Muscle of leg (tissue), 11 donors: Measurements from ENCODE around the gene SMIM29. TPM values are rescaled to one million over a fixed set of nuclear protein-coding genes. Genes with fewer than 3 reads are reported as not detected.
A peak's percentile ranks its signal among the peaks of the same experiment; 100 is the strongest.

Experiments used
- DNase-seq: peaks from one replicate; pipeline ENCODE4 v3.0.0; 2013
- H3K27ac ChIP-seq: one replicate; pipeline ENCODE4 v1.5.1; 2013; ENCODE audit warnings: mild to moderate bottlenecking, low read length, control low read depth
- H3K27me3 ChIP-seq: one replicate; pipeline ENCODE4 v1.6.1; 2013; ENCODE audit warnings: low read length; ENCODE audit not compliant: control insufficient read depth, insufficient read depth
- H3K36me3 ChIP-seq: one replicate; pipeline ENCODE4 v1.6.1; 2013; ENCODE audit warnings: low read length; ENCODE audit not compliant: control insufficient read depth, insufficient read depth
- H3K4me1 ChIP-seq: one replicate; pipeline ENCODE4 v1.6.1; 2013; ENCODE audit warnings: low read length; ENCODE audit not compliant: control insufficient read depth, insufficient read depth
- H3K4me3 ChIP-seq: one replicate; pipeline ENCODE4 v1.5.1; 2013; ENCODE audit warnings: low read length, control low read depth
- H3K9me3 ChIP-seq: replicated peaks from 2 replicates; pipeline ENCODE4 v1.6.1; 2013; ENCODE audit warnings: low read depth, low read length; ENCODE audit not compliant: control insufficient read depth
- WGBS: methylation state at CpG from one replicate; pipeline ENCODE4 v1.1.5; 2013; ENCODE audit warnings: missing lambda C conversion rate; ENCODE audit not compliant: insufficient coverage; 5-methylcytosine and 5-hydroxymethylcytosine counted together
- polyA plus RNA-seq, 8 donors: library from polyadenylated mRNA; unstranded; fragments of 120-200 nt; gene quantifications; one replicate each; pipeline versions ENCODE4 v1.2.1 to v1.2.3, GENCODE V29; 2013; ENCODE audit warnings: inconsistent platforms in 1 of 8, low replicate concordance in 1 of 8; ENCODE audit not compliant: insufficient read length in 8 of 8, insufficient read depth in 1 of 8
- total RNA-seq: library from RNA; stranded (reverse); fragments of 120-200 nt; gene quantifications from one replicate; pipeline ENCODE4 v1.2.4, GENCODE V29; 2013

SMIM29 gene
- total and polyA plus RNA-seq, 9 donors: 7.7 to 12.0 (median 8.9) TPM

DNA sequence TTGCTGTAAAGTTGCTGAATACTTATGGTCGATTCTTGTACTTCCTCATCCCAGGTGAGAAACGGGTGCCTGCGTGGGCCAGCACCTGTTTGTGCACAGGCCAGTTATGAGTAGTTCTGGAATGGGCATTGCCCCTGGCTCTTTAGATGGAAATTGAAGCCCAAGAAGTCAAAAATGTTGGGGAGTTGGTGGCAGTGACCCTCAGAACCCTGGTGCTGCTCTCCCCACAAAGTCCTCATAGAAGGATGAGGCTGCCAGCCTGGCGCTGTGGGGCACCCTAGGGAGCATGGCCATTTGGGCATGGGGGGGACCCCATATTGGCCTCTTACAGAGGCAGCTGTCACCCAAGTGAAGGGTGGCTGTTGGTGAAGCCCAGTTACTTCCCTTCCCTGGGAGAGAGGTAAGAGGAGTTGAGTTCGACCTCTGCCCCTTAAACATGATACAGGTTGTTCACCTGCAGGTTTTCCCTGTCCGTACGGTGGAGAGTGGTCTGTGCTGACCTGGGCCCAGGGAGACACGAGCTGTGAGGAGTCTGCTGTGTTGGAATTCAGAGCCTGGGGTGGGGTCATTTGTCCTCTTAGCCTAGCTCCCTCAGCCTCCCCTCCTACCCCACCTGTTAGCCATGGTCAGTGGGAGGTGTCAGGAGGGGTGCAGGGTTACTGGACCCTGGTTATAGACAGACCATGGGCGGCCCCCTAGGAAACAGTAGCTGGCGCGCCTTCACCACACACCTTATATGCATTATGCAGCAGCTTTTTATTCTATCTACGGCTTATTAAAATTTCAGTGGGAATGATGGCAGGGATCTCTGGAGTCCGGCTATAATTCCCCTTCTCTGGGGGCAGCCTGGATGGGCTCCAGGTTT lies 7.2 kb downstream of the SMIM29 start:
- DNase-seq: no peak
- H3K27me3 ChIP-seq: no peaks in the 10 kb centered on the region
- peaks cover 5% of the 10 kb centered on the region for H3K36me3 ChIP-seq
- 100% methylated on average over 3 of the region's 13 CpGs for WGBS
- no peaks in the 10 kb centered on the region for H3K9me3 ChIP-seq
- H3K4me3 ChIP-seq: no peak overlapping the region
- H3K27ac ChIP-seq: no peak overlapping the region
- peaks cover 13% of the 10 kb centered on the region for H3K4me1 ChIP-seq

DNA sequence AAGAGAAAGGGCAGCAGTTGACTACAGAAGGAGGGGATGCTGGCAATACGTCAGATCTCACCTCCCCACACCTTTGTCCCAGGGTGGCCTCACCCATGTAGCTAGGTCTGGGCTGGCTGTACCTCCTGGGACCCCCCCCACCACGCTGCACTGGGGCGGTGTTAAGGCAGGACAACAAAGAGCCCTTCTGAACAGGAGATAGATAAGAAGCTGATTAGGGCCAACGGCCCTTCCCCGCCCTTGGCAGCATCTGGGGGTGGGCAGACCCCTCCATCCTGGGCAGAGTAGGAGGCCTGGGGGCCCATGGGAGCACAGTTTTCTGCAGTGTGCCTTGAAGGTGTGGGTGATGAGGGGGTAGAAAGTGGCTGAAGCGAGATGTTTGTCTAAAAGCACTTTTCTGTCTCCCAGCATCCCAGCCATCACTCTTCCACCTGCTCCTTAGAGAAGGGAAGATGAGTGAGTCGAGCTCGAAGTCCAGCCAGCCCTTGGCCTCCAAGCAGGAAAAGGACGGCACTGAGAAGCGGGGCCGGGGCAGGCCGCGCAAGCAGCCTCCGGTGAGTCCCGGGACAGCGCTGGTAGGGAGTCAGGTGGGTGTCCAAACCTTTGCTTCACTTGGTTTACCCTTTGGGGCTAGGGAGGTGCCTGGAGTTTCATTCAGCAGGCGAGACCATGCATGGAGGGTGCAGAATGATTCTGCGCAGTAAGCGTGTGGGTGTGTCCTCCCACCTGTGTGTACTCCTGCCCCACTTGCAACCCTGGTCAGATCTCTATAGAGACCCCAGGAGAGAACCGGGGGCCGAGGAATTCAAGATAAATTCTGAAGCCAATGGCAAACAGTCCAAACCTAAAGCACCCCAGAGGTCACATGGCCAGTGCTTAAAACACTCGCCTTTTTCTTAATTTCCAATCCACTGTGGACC lies 8.2 kb downstream of the SMIM29 start:
- no peak for DNase-seq
- H3K4me1 ChIP-seq: peaks cover 18% of the 10 kb centered on the region
- 87% methylated on average over 13 of the region's 22 CpGs for WGBS
- H3K9me3 ChIP-seq: no peaks in the 10 kb centered on the region
- peaks cover 2% of the 10 kb centered on the region for H3K27me3 ChIP-seq
- H3K4me3 ChIP-seq: no peak overlapping the region
- peaks cover 5% of the 10 kb centered on the region for H3K36me3 ChIP-seq
- H3K27ac ChIP-seq: no peak overlapping the region

DNA sequence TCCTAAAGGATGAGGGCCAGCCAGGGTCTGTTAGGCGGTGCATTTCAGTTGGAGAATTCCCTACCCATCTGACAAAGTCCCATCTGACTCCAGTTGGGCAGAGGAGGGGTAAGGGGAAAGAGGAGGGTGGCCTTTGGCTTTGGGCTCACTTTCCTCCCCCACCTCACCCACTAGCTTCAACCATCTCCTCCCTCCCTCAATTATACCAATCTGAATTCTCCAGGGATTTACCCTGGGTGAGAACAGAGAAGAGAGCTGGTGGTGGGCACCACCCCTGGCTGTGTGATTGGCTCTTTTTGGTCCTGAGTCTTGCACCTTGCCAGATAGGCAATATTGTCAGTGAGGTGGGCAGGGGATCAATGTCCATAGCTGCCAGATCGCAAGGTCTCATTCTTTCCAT lies 8.9 kb downstream of the SMIM29 start:
- H3K4me1 ChIP-seq: peaks cover 18% of the 10 kb centered on the region
- DNase-seq: no peak

DNA sequence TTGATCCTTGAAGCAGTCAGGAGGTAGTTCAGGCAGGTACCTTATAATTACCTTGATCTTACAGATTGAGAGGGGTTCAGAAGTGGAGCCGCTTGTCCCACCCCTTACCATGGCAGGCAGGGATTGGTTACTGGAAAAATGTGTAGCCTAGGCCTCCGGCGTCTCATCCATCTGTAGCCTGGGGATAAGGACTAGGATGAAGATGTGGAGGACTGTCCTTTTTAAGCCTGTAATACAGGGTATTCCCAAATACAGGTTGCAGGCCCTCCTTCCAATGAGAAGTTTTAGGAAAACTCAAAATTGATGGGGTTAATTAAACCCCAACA lies 9.3 kb downstream of the SMIM29 start:
- H3K9me3 ChIP-seq: no peaks in the 10 kb centered on the region
- H3K27ac ChIP-seq: no peak overlapping the region
- WGBS: no CpG with 5 or more reads among the region's 3 CpGs
- H3K4me3 ChIP-seq: no peak overlapping the region
- DNase-seq: no peak
- peaks cover 5% of the 10 kb centered on the region for H3K36me3 ChIP-seq
- H3K4me1 ChIP-seq: peaks cover 18% of the 10 kb centered on the region
- peaks cover 2% of the 10 kb centered on the region for H3K27me3 ChIP-seq

More for the DNA sequence above, 8.9 kb downstream of the SMIM29 start:
- H3K36me3 ChIP-seq: peaks cover 5% of the 10 kb centered on the region
- H3K9me3 ChIP-seq: no peaks in the 10 kb centered on the region
- no peak overlapping the region for H3K27ac ChIP-seq
- WGBS: no CpG with 5 or more reads among the region's 2 CpGs
- no peak overlapping the region for H3K4me3 ChIP-seq
- H3K27me3 ChIP-seq: peaks cover 2% of the 10 kb centered on the region

DNA sequence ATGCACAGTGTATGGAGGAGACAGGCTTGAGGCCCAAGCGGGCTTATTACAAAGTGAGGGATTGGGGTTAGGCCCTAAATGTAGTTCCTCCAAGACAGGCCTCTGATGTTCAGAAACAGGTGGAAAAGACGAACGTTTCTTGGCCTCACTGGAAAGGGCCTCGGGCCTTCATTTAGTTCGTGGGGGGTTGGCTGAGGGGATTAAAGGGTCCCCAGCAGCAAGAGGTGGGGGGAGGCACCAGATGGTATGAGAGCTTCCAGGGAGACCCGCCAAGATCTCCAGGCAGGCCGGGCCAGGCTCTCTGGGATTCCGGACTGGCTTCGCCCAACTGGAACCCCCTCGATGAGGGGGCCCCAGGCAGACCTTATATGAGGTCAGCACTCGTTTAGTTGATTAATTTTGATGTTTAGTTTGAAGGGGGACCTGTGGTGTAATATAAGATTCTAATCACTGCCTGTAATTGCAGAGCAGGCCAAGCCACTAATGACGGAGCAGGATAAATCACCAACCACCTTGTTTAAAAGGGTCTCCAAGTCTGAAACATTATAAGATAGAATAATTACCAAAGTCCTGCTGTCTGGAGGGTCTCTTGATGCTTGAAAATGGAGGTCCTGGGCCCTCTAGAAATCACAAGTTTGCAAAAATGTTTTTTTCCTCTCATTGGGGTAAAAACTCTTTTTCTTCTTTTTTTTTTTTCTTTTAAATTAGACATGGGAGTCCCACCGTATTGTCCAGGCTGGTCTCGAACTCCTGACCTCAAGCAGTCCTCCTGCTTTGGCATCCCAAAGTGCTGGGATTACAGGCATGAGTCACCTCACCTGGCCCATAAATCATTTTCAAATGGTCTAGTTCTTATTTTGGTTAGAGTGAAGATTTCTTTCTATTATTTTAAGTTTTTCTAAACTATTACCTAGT lies 10.0 kb downstream of the SMIM29 start:
- Histone ChIP-seq H3K4me1 (peaks cover 18% of the 10 kb centered on the region), H3K9me3 (no peaks in the 10 kb centered on the region), H3K27ac (no peak overlapping the region), H3K36me3 (peaks cover 5% of the 10 kb centered on the region), H3K4me3 (peak overlapping the region; percentile 19), H3K27me3 (peaks cover 2% of the 10 kb centered on the region)
- 53% methylated on average over 7 of the region's 14 CpGs for WGBS
- no peak for DNase-seq

DNA sequence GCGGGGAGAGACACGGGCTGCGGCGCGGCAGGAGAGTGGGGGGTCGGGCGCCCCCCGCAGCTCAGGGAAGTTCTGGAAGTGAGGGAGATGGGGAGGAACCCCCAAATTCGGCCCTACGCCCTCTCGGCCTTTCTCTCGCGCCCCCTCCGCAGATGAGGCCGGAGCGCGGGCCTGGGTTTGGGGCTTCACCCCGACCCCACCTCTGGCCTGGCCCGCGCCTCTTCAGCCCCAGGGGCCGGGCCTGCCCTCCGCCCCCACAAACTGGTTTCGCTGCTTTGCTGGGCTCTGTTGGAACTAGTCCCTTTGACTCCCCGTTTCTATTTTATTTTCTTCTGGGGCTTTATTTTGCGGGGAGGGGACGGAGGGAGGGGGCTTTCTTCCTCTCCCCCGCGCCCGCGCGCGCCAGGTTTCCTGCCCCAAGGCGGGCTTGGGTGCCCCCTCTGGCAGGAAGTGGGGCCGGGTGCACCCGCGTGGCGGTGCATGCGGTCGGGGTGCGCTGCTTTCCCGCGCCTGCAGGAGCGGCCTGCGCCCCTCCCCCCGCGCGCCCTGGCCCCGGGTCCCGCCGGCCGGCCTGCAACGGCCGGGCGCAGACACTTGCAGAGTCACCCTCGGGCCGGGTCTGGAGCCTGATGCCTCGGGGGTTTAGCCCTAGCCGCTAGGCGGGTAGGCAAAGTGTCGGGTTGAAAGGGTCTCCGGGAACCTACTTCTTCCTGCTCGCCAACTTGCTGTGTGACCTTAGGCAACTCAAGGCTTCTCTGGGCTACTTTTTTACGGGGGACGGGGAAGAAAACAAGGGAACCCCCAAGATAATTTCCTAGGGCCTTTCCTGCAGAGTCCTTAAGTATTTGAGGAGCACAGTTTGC lies 10.9 kb downstream of the SMIM29 start:
- 6% methylated on average over 42 of the region's 64 CpGs for WGBS
- DNase-seq: peak; percentile 34
- no peaks in the 10 kb centered on the region for H3K9me3 ChIP-seq
- peaks cover 2% of the 10 kb centered on the region for H3K27me3 ChIP-seq
- peaks cover 18% of the 10 kb centered on the region for H3K4me1 ChIP-seq
- peaks cover 5% of the 10 kb centered on the region for H3K36me3 ChIP-seq
- peak overlapping the region; percentile 42 for H3K27ac ChIP-seq
- peak overlapping the region; percentile 69 for H3K4me3 ChIP-seq

DNA sequence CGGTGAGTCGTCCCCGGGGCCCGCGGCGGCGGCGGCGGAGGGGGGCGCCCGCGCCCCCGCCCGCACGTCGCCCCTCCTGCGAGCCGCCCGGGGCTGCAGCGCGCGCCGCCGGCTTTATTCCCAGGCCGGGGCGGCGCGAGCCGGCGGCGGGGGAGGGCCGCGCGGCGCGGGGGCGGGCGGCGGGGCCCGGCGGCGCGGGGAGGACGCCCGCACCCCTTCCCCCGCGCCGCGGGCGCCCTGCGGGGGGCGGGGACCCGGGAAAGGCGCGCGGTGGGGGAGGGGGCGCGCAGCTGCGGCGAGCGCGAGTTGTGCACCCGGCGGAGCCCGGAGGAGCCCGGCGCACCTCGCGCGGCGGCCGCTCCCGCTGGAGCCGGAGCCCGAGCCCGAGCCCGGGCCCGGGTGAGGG lies 11.5 kb downstream of the SMIM29 start:
- DNase-seq: peak; percentile 31
- Histone ChIP-seq H3K4me1 (peaks cover 18% of the 10 kb centered on the region), H3K4me3 (peak overlapping the region; percentile 69), H3K36me3 (peaks cover 5% of the 10 kb centered on the region), H3K27ac (no peak overlapping the region), H3K9me3 (no peaks in the 10 kb centered on the region), H3K27me3 (peaks cover 2% of the 10 kb centered on the region)
- under 1% methylated on average over 67 of the region's 78 CpGs for WGBS

DNA sequence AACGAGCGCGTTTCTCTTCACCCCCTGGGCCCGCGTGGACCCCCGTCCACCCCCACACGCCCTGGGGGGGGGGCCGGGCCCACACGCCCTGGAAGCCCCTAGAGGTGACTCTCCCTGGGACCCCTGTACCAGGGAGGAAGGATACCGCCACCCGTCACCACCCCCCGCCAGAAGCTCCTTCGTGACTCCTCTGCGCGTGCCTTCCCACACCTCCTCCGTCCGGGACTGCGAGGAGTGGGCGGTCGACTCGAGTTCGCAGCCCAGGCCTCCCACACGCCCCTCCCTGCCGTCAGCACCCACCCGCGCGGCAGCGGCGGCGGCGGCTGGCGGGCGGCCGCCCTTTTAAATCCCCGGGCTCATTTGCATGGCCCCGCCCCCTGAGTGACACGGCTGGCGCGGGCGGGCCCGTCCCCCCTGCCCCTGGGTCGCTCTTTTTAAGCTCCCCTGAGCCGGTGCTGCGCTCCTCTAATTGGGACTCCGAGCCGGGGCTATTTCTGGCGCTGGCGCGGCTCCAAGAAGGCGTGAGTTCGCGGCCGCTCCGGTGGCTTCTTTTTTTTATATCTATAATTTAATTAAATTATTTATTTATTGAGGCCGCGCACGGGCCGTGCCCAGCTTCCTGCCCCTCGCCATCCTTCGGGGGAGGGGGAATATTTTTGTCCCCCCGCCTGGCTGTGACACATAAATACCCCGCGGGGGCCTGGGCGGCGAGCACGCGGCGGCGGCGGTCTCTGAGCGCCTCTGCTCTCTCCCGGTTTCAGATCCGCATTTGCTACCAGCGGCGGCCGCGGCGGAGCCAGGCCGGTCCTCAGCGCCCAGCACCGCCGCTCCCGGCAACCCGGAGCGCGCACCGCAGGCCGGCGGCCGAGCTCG lies 12.1 kb downstream of the SMIM29 start, which contains the start of gene HMGA1:
TSS of gene HMGA1 (plus strand) at position 431 of the 873 bp plus-strand sequence. CDS start 3,908 bp downstream, outside the sequence.
- H3K27me3 ChIP-seq: peaks cover 2% of the 10 kb centered on the region
- peak; percentile 90 for DNase-seq
- H3K27ac ChIP-seq: peak within 1 kb of the TSS; percentile 85
- H3K4me1 ChIP-seq: peaks cover 18% of the 10 kb centered on the region
- H3K9me3 ChIP-seq: no peaks in the 10 kb centered on the region
- H3K4me3 ChIP-seq: peak within 1 kb of the TSS; percentile 69
- under 1% methylated on average over 68 of the region's 91 CpGs for WGBS
- H3K36me3 ChIP-seq: peaks cover 5% of the 10 kb centered on the region
